Gastrocnemius medialis (tissue), 4 donors: ENCODE results near the gene ZNF438. TPM values are rescaled to one million over a fixed set of nuclear protein-coding genes. Genes with fewer than 3 reads are reported as not detected.

ENCODE experiments used
- ATAC-seq, 2 donors: fragments of 150-250 bp; one replicate each; pipeline ENCODE4 v1.9.1; 2016
- DNase-seq, 2 donors: peaks; one replicate each; pipeline ENCODE4 v3.0.0-alpha.2; 2019
- H3K27ac ChIP-seq, 4 donors: fragments of 200-600 bp; sonication (generic); 1 replicate in 1 of 4; 2 replicates in 3 of 4; pipeline ENCODE4 v1.5.1; 2016 to 2018; ENCODE audit warnings: mild to moderate bottlenecking in 2 of 4, moderate library complexity in 1 of 4
- H3K27me3 ChIP-seq, 3 donors: fragments of 200-600 bp; sonication (generic) in 2 of 3; 1 replicate in 1 of 3; 2 replicates in 2 of 3; pipeline versions ENCODE4 v1.5.1 to v1.6.0; 2016 to 2019; ENCODE audit warnings: mild to moderate bottlenecking in 1 of 3, moderate library complexity in 1 of 3
- H3K36me3 ChIP-seq, 2 donors: fragments of 200-600 bp; sonication (generic) in 1 of 2; one replicate each; pipeline ENCODE4 v1.5.1; 2017 to 2018
- H3K4me1 ChIP-seq, 2 donors: fragments of 200-600 bp; sonication (generic) in 1 of 2; one replicate each; pipeline ENCODE4 v1.5.1; 2016 to 2017; ENCODE audit warnings: mild to moderate bottlenecking in 2 of 2
- H3K4me3 ChIP-seq, 4 donors: fragments of 200-600 bp; sonication (generic) in 3 of 4; 1 replicate in 1 of 4; 2 replicates in 3 of 4; pipeline ENCODE4 v1.5.1; 2016 to 2019; ENCODE audit warnings: mild to moderate bottlenecking in 2 of 4
- H3K9me3 ChIP-seq, 3 donors: fragments of 200-600 bp; sonication (generic) in 2 of 3; 1 replicate in 1 of 3; 2 replicates in 2 of 3; pipeline ENCODE4 v1.5.1; 2016 to 2019
- POLR2A ChIP-seq, 2 donors: fragments of 450-650 bp; IDR thresholded peaks; one replicate each; pipeline ENCODE4 v1.6.1; 2017; ENCODE audit warnings: antibody characterized with exemption in 2 of 2, mild to moderate bottlenecking in 2 of 2, moderate library complexity in 2 of 2
- in situ Hi-C, 4 donors: fragments of 200-750 bp; cut with MboI; loops; one replicate each; pipeline versions ENCODE4 v1.15.0 to v1.8.0; 2017; ENCODE audit warnings: low sequenced_read_pairs in 4 of 4
- intact Hi-C: fragments of 100-400 bp; cut with DNase I; formaldehyde crosslinking; loops from one replicate; pipeline ENCODE4 v1.15.1; 2023; ENCODE audit warnings: low total_unique reads
- total RNA-seq, 4 donors: library from RNA; depleted of rRNA; stranded (reverse); fragments of >200 nt; gene quantifications; one replicate each; pipeline versions ENCODE4 v1.1.0 to v1.2.3, GENCODE V29; 2016
- TF ChIP-seq, protein P1 (sequence below), 5 experiments: fragments of 450-650 bp in 3 of 5; fragments of 200-600 bp in 2 of 5; sonication (generic) in 2 of 5; IDR thresholded peaks in 4 of 5; conservative IDR thresholded peaks in 1 of 5; 1 replicate in 4 of 5; 2 replicates in 1 of 5; pipeline ENCODE4 v1.5.1; 2016 to 2019; ENCODE audit warnings: antibody characterized with exemption in 5 of 5, mild to moderate bottlenecking in 3 of 5, moderate library complexity in 3 of 5

ZNF438 gene
- total RNA-seq, 4 donors from 2014 or later, result 14.4 to 37.0 (median 26.5) TPM

DNA sequence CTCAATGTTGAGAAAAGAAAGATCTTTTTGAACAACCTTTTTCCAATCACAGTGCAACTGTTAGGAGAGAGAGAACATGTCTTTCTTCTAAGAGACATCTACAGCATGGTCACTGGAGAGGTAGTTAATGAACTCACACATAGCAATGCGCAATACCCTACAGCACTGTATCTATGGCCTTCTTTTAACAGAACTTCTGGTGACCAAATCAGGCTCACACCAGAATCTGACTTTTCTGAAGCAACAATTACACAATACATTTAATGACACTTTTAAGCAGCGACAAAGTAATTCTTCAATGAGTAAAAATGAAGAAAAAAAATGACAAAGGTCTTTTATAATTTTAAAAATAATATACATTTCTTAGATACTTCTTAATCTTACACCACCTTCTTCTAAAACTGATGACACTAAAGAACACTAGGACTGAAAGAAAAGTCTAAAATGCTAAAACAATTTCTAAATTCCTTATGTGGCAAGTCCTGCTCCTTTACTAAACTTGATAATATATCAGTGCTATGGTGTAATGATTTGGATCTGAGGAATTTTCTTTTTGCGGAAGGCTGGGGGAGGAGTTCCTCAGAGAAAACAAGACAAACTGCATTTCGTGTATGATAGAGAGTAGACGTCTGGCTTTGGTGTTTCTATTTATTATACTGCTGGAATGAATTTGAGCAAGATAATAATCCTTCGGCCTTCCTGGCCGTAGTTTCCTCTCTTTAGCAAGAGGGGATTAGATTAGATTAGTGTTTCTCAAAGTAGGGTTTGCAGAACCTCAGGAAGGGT is 166.3 kb downstream of the ZNF438 start:
- no peak for ATAC-seq
- no peak overlapping the region for H3K27ac ChIP-seq

DNA sequence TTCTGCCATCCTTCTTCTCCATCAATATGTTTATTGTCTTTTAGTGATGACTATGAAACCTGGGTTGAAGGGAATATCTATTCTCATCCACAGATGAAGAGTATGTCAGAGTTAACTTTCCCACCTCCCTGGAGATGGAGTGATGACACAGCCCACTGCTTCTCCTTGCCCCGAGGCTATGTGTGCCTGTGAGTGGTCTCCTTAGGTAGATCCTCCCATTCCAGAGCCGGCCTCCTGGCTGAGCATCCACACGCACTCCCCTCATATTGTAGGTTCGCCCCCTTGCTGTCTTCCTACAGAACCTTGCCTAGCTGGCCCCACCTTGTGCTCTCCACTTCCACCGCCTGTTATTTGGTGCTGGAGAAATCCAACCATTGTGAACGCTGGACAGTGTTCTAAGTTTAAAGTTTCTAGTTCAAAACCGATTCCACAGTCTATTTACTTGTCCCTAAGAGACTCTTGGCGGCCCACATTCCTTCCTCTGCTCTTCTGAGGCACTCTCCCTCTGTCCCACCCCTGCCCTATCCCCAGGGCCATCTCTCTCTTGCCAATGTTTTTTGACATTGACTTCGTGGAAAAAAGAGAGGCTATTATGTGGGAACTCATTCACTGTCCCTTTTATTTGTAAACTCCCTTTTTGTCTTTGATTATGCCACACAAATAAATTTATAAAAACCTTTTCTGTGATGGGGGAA is 168.0 kb downstream of the ZNF438 start:
- DNase-seq (no peak), ATAC-seq (no peak)
- Histone ChIP-seq H3K36me3 (no peaks in the 10 kb centered on the region), H3K9me3 (no peaks in the 10 kb centered on the region), H3K4me1 (peaks cover 36 to 40% of the 10 kb centered on the region in 2 donors), H3K27me3 (no peaks in the 10 kb centered on the region), H3K27ac (peak overlapping the region; percentile 56 to 69 (median 66)), H3K4me3 (no peak overlapping the region)
- intact Hi-C loops, result loop anchor here (5.0 kb wide), 2 partner anchors 109 to 169 kb away; partner anchors contain the start of gene ZNF438
- in situ Hi-C loops, result no loop called here
- no peak for TF ChIP-seq POLR2A (IDR thresholded peaks at IDR 0.05)
- TF ChIP-seq, protein P1, sequence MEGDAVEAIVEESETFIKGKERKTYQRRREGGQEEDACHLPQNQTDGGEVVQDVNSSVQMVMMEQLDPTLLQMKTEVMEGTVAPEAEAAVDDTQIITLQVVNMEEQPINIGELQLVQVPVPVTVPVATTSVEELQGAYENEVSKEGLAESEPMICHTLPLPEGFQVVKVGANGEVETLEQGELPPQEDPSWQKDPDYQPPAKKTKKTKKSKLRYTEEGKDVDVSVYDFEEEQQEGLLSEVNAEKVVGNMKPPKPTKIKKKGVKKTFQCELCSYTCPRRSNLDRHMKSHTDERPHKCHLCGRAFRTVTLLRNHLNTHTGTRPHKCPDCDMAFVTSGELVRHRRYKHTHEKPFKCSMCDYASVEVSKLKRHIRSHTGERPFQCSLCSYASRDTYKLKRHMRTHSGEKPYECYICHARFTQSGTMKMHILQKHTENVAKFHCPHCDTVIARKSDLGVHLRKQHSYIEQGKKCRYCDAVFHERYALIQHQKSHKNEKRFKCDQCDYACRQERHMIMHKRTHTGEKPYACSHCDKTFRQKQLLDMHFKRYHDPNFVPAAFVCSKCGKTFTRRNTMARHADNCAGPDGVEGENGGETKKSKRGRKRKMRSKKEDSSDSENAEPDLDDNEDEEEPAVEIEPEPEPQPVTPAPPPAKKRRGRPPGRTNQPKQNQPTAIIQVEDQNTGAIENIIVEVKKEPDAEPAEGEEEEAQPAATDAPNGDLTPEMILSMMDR (IDR thresholded peaks at IDR 0.05 in 4 of 5, conservative IDR thresholded peaks at IDR 0.05 in 1 of 5), result no peak

More for the DNA sequence above, 166.3 kb downstream of the ZNF438 start:
- intact Hi-C loops (no loop called here), in situ Hi-C loops (no loop called here)
- no peak overlapping the region for H3K4me3 ChIP-seq
- no peak for TF ChIP-seq POLR2A (IDR thresholded peaks at IDR 0.05)
- no peaks in the 10 kb centered on the region for H3K36me3 ChIP-seq
- H3K9me3 ChIP-seq, result no peaks in the 10 kb centered on the region
- DNase-seq, result no peak
- H3K27me3 ChIP-seq, result no peaks in the 10 kb centered on the region
- peaks cover 25 to 26% of the 10 kb centered on the region in 2 donors for H3K4me1 ChIP-seq

DNA sequence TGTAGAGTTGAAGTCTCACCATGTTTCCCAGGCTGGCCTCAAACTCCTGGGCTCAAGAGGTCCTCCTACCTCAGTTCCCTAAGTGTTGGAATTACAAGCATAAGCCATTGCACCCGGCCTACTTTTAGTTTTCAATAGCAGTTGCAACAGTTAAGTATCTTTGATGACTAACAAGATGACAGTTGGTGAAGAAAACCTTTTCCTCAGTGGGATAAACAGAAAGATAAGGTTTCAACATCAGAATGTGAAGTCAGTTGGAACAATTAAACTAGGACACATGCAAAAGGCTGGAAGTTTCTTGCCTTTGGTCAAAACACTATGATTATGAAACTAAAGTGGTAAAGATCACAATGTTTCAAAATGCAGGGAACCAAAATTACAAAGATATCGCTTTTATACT is 169.2 kb downstream of the ZNF438 start:
- Histone ChIP-seq H3K4me1 (peaks cover 47 to 51% of the 10 kb centered on the region in 2 donors), H3K9me3 (no peaks in the 10 kb centered on the region), H3K4me3 (no peak overlapping the region), H3K27me3 (no peaks in the 10 kb centered on the region), H3K36me3 (no peaks in the 10 kb centered on the region), H3K27ac (peak overlapping the region; percentile 56 to 72 (median 66))
- DNase-seq, result no peak
- in situ Hi-C loops (no loop called here), intact Hi-C loops (loop anchor here (5.0 kb wide), 2 partner anchors 110 to 170 kb away; partner anchors contain the start of gene ZNF438)
- peak; percentile 47 to 68 for ATAC-seq
- TF ChIP-seq, protein P1 (IDR thresholded peaks at IDR 0.05 in 4 of 5, conservative IDR thresholded peaks at IDR 0.05 in 1 of 5), result no peak
- no peak for TF ChIP-seq POLR2A (IDR thresholded peaks at IDR 0.05)

DNA sequence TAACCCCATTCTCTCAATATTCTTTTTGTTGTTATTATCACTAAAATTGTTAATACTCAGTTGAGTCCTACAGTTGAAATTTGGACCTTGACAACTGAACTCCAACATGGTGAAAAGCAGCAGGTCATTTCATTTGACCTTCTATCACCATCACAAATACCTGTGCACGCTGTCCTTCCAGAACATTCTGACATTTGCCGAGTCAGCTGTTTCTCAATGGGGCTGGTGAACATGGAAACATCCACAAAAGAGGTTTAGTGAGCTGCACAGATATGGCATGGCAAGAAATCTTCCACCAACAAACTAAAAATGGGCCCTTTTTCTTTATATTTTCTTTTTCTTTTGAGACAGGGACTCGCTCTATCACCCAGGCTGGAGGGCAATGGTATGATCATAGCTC is 169.7 kb downstream of the ZNF438 start:
- ATAC-seq (no peak), DNase-seq (no peak)
- H3K36me3 ChIP-seq, result no peaks in the 10 kb centered on the region
- intact Hi-C loops, result loop anchor here (5.0 kb wide), 2 partner anchors 110 to 170 kb away; partner anchors contain the start of gene ZNF438
- no peak overlapping the region for H3K4me3 ChIP-seq
- no peaks in the 10 kb centered on the region for H3K27me3 ChIP-seq
- H3K9me3 ChIP-seq, result no peaks in the 10 kb centered on the region
- no peak for TF ChIP-seq POLR2A (IDR thresholded peaks at IDR 0.05)
- TF ChIP-seq, protein P1 (IDR thresholded peaks at IDR 0.05 in 4 of 5, conservative IDR thresholded peaks at IDR 0.05 in 1 of 5), result no peak
- peak overlapping the region; percentile 52 to 72 (median 62) for H3K27ac ChIP-seq
- in situ Hi-C loops, result no loop called here
- peaks cover 51 to 56% of the 10 kb centered on the region in 2 donors for H3K4me1 ChIP-seq

DNA sequence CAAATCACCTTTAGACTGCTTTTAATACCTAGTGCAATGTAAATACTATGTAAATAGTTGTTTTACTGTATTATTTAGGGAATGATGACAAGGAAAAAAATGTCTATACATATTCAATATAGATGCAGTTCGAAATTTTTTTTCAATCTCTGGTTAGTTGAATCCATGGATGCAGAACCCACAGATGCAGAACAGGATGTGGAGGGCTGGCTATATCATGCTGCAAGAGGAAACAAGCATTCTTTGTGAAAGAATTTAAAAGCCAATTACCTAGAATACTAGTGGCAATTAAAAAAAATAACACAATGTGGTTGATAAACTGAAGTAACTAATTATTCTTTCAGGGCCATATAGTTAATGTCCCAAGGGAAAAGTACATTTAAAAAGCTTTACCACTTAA is 170.4 kb downstream of the ZNF438 start:
- ATAC-seq (no peak), DNase-seq (no peak)
- Histone ChIP-seq H3K27me3 (no peaks in the 10 kb centered on the region), H3K36me3 (no peaks in the 10 kb centered on the region), H3K4me3 (no peak overlapping the region), H3K27ac (peak overlapping the region in 1 of 4 donors; percentile 78), H3K9me3 (no peaks in the 10 kb centered on the region), H3K4me1 (peaks cover 51 to 60% of the 10 kb centered on the region in 2 donors)
- in situ Hi-C loops, result no loop called here
- intact Hi-C loops, result loop anchor here (5.0 kb wide), 2 partner anchors 111 to 171 kb away; partner anchors contain the start of gene ZNF438
- TF ChIP-seq, protein P1 (IDR thresholded peaks at IDR 0.05 in 4 of 5, conservative IDR thresholded peaks at IDR 0.05 in 1 of 5), result no peak
- TF ChIP-seq POLR2A (IDR thresholded peaks at IDR 0.05), result no peak
